K562 (cell line): ENCODE measurements around the gene NCMAP. TPM values are rescaled to one million over a fixed set of nuclear protein-coding genes. Genes with fewer than 3 reads are reported as not detected.

Source experiments
- ATAC-seq: fragments of 200-7000 bp; cut with Tn5 transposase; 3 replicates; pipeline ENCODE4 v1.9.1; 2020; ENCODE audit warnings: moderate library complexity
- BruUV-seq: library from RNA; stranded (reverse); fragments of 400-500 nt; replicated peaks from 2 replicates; lab custom pipeline; 2021; lab: Mats Ljungman, UMichigan
- CTCF ChIA-PET: fragments of 300-600 bp; formaldehyde crosslinking; extraction: SDS; loops from one replicate; lab custom pipeline; 2021; ENCODE audit warnings: low intra/inter-chr PET ratio; lab: Yijun Ruan, JAX
- POLR2A ChIA-PET: fragments of 300-600, 350-650 bp; sonication (Branson Sonifier 250); formaldehyde crosslinking; extraction: SDS; loops from one replicate; lab custom pipeline; 2021; ENCODE audit warnings: antibody characterized with exemption, inconsistent platforms; lab: Yijun Ruan, JAX
- DNase-seq, 4 experiments: peaks; one replicate each; pipeline versions ENCODE4 v3.0.0 to v3.0.0-alpha.2; 2011 to 2018; ENCODE audit warnings: low spot score in 3 of 4, mixed read lengths in 3 of 4; ENCODE audit errors: extremely low read depth in 1 of 4
- FAIRE-seq: peaks from 2 replicates; lab custom pipeline; 2011; peaks lifted over from hg19 to GRCh38; lab: Jason Lieb, UNC
- H2AFZ ChIP-seq: 2 replicates; pipeline ENCODE4 v1.6.0; 2011; ENCODE audit warnings: low read depth, low read length, control low read depth, inconsistent platforms
- H3K27ac ChIP-seq: fragments of 200-600 bp; 3 replicates; pipeline ENCODE4 v1.8.0; 2011; ENCODE audit warnings: low read depth, mild to moderate bottlenecking, control low read depth, inconsistent platforms, low read length, moderate library complexity, mixed read lengths; ENCODE audit errors: extremely low read depth
- H3K27me3 ChIP-seq, 2 experiments: fragments of 300-600 bp in 1 of 2; 2 replicates in 1 of 2; 3 replicates in 1 of 2; pipeline versions ENCODE4 v1.6.0 to v1.8.0; 2011; ENCODE audit warnings: inconsistent platforms in 2 of 2, low read length in 2 of 2, mild to moderate bottlenecking in 1 of 2, mixed read lengths in 1 of 2, moderate library complexity in 1 of 2; ENCODE audit not compliant: control insufficient read depth in 2 of 2, insufficient read depth in 2 of 2
- H3K36me3 ChIP-seq: fragments of 300-600 bp; 3 replicates; pipeline ENCODE4 v1.8.0; 2011; ENCODE audit warnings: mild to moderate bottlenecking, low read length, inconsistent platforms; ENCODE audit not compliant: control insufficient read depth, insufficient read depth
- H3K4me1 ChIP-seq, 2 experiments: fragments of 200-600 bp in 1 of 2; replicated peaks in 1 of 2; 2 replicates in 1 of 2; 3 replicates in 1 of 2; pipeline versions ENCODE4 v1.5.1 to v1.8.0; 2011; ENCODE audit warnings: inconsistent platforms in 2 of 2, low read length in 2 of 2, mild to moderate bottlenecking in 1 of 2, mixed read lengths in 1 of 2, moderate library complexity in 1 of 2; ENCODE audit not compliant: control insufficient read depth in 2 of 2, insufficient read depth in 2 of 2
- H3K4me2 ChIP-seq: 2 replicates; pipeline ENCODE4 v1.6.1; 2011; ENCODE audit warnings: low read length, control low read depth, inconsistent platforms, mixed read lengths; ENCODE audit not compliant: insufficient read depth
- H3K4me3 ChIP-seq: fragments of 200-600 bp; sonication (generic), shearing (Covaris generic); 2 replicates; pipeline ENCODE4 v1.5.1; 2016; ENCODE audit warnings: control low read depth, inconsistent platforms
- H3K79me2 ChIP-seq: fragments of 200-600 bp; 3 replicates; pipeline ENCODE4 v1.8.0; 2011; ENCODE audit warnings: low read length, inconsistent platforms; ENCODE audit not compliant: control insufficient read depth, insufficient read depth
- H3K9ac ChIP-seq, 2 experiments: 2 replicates each; pipeline versions ENCODE4 v1.6.0 to v1.6.1; 2011; ENCODE audit warnings: low read depth in 2 of 2, low read length in 2 of 2, control low read depth in 1 of 2, inconsistent platforms in 1 of 2, mild to moderate bottlenecking in 1 of 2, mixed read lengths in 1 of 2; ENCODE audit not compliant: insufficient read depth in 1 of 2
- H3K9me1 ChIP-seq: one replicate; pipeline ENCODE4 v1.6.0; 2011; ENCODE audit warnings: inconsistent platforms, mild to moderate bottlenecking, low read length, moderate library complexity; ENCODE audit not compliant: control insufficient read depth, insufficient read depth
- H3K9me3 ChIP-seq: replicated peaks from 2 replicates; pipeline ENCODE4 v1.5.1; 2011; ENCODE audit warnings: low read depth, low read length, inconsistent platforms; ENCODE audit not compliant: control insufficient read depth, insufficient read depth
- H4K20me1 ChIP-seq: replicated peaks from 2 replicates; pipeline ENCODE4 v1.6.1; 2011; ENCODE audit warnings: low read length, inconsistent platforms, mixed read lengths; ENCODE audit not compliant: control insufficient read depth, insufficient read depth
- RFX5 ChIP-seq: IDR thresholded peaks from 2 replicates; pipeline ENCODE4 v1.6.1; 2011; ENCODE audit warnings: low read depth, mild to moderate bottlenecking, improper control_type of control experiment, low read length
- USF2 ChIP-seq: sonication (generic); formaldehyde crosslinking; IDR thresholded peaks from 2 replicates; pipeline ENCODE4 v1.5.0; 2020; ENCODE audit warnings: missing genetic modification reagents
- ZNF589 ChIP-seq: fragments of 200-800 bp; sonication (Bioruptor generic); IDR thresholded peaks from 2 replicates; pipeline ENCODE4 v1.6.1; 2016; ENCODE audit warnings: low read depth, missing genetic modification characterization, missing compliant biosample characterization
- WGBS: fragments of 100-300 bp; shearing (Covaris generic); methylation state at CpG from one replicate; pipeline ENCODE4 v1.1.6; 2016; ENCODE audit warnings: low coverage, mixed read lengths; ENCODE audit not compliant: insufficient coverage; ENCODE audit errors: missing lambda C conversion rate; 5-methylcytosine and 5-hydroxymethylcytosine counted together
- in situ Hi-C: fragments of 300-500 bp; cut with MboI; formaldehyde crosslinking; loops from 4 replicates; pipeline ENCODE4 v1.15.0; 2018; ENCODE audit warnings: inconsistent platforms, mixed read lengths
- intact Hi-C: fragments of 100-400 bp; cut with micrococcal nuclease; formaldehyde crosslinking; loops from 2 replicates; pipeline ENCODE4 v1.14.2; 2022
- polyA plus RNA-seq, 8 experiments: library from polyadenylated mRNA; depleted of rRNA in 4 of 8; stranded (reverse) in 5 of 8; unstranded in 3 of 8; fragments of >200 nt; fragmentation: Nextera tagmentation in 2 of 8; fragmentation: Illumina TruSeq in 1 of 8; extraction: Ambion mirVana in 2 of 8; extraction: Trizol in 1 of 8; gene quantifications; 2 replicates each; pipeline versions ENCODE4 v1.2.1 to v1.2.3, GENCODE V29; 2011 to 2014; ENCODE audit warnings: inconsistent platforms in 1 of 8, missing spikeins in 1 of 8
- total RNA-seq, 7 experiments: library from RNA; depleted of rRNA in 6 of 7; stranded (reverse); fragments of >200 nt in 6 of 7; fragmentation: Illumina TruSeq in 2 of 7; extraction: Trizol in 2 of 7; gene quantifications; 2 replicates each; pipeline versions ENCODE4 v1.2.1 to v1.2.3, GENCODE V29; 2011 to 2021; ENCODE audit warnings: low replicate concordance in 1 of 7

Gene NCMAP
- total and polyA plus RNA-seq, 9 of the 15 experiments (the other 6 are each of a cell fraction or from before 2014, with no cell fraction given): 0.03 TPM; not detected in 8

- no peak for TF ChIP-seq USF2 (CRISPR knock-in tag)
- no peak for TF ChIP-seq ZNF589 (CRISPR knock-in tag)
Measured at GRCh38 chr1:24547195-24547594, 8.7 kb upstream of the NCMAP start (continued).

- BruUV-seq: no TSS peak
- CTCF ChIA-PET: no interaction called here
- no peaks in the 10 kb centered on the region for H3K4me1 ChIP-seq
- no peak for DNase-seq
- in situ Hi-C loops: no loop called here
- H3K9me3 ChIP-seq: no peaks in the 10 kb centered on the region
- no peak overlapping the region for H3K9ac ChIP-seq
- WGBS: 2% methylated on average over 3 of the region's 3 CpGs
- intact Hi-C loops: no loop called here
- POLR2A ChIA-PET: interaction anchor here (0.7 kb wide), 1 partner anchor 55 kb away, joined by 4 read pairs; no protein-coding TSS in a partner anchor
- TF ChIP-seq RFX5: no peak
- H3K4me2 ChIP-seq: no peak overlapping the region
- H3K36me3 ChIP-seq: no peaks in the 10 kb centered on the region
- H3K4me3 ChIP-seq: no peak overlapping the region
- H2AFZ ChIP-seq: no peak overlapping the region
- no peak overlapping the region for H3K27ac ChIP-seq
- no peaks in the 10 kb centered on the region; the same call in 1 of the 2 replicates for H4K20me1 ChIP-seq
- no peaks in the 10 kb centered on the region for H3K9me1 ChIP-seq
- ATAC-seq: no peak
- H3K79me2 ChIP-seq: no peaks in the 10 kb centered on the region
- peaks cover 20 to 51% of the 10 kb centered on the region in 2 experiments for H3K27me3 ChIP-seq
- no peak for FAIRE-seq
Measured at GRCh38 chr1:24548070-24548469, 7.8 kb upstream of the NCMAP start.
